ENCODE measurements around the gene SLC39A7. TPM values are rescaled to one million over a fixed set of nuclear protein-coding genes. Genes with fewer than 3 reads are reported as not detected.

SLC39A7 gene
- total and polyA plus RNA-seq, 2 of the 4 experiments (the other 2 are of a cell fraction): 135 to 208 TPM

DNA sequence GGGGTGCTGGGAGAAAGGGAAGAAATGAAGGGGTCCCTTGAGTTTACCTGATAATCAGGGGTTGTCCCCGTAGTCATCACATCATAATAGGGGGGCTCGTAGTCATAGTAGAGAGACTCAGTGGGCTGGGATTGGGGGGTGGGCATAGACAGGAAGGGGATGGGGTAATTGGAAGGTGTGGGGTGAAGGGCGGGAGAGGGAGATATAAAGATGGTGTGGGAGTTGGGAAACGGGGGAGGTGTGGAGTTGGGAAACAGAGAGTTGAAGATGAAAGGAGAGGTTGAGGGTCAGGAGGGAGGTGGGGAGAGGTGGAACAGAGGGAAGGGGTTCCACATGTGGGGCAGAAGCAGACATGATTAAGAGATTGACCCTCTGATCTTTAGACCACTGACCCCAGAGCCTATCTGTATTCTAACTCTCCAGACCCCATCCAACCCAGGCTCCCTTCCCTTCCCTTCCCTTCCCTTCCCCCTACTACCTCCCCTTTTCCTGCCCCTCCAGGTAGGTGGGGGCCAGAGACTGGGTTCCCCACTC lies 14.9 kb upstream of the SLC39A7 start:
- POLR2A ChIA-PET (ENCODE audit: unreplicated experiment): no interaction called here
- no TSS peak for BruUV-seq (replicated peaks)

More for the DNA sequence above, 14.9 kb upstream of the SLC39A7 start:
- Histone ChIP-seq H3K79me1 (ENCODE audit: low read depth in 1 of 2, low read length in 2 of 2) (no peaks in the 10 kb centered on the region), H2AFZ (replicated peaks; ENCODE audit: low read length, poor library complexity) (no peak overlapping the region), H3K4ac (ENCODE audit: low read depth, low read length) (no peak overlapping the region), H2BK15ac (ENCODE audit: low read depth, low read length) (no peak overlapping the region), H3K36me3 (ENCODE audit: control insufficient read depth, insufficient read depth, low read length) (no peaks in the 10 kb centered on the region), H4K91ac (ENCODE audit: insufficient read depth, low read depth, low read length) (no peak overlapping the region), H2BK20ac (ENCODE audit: low read depth, low read length) (no peak overlapping the region), H4K20me1 (ENCODE audit: insufficient read depth, low read length) (no peaks in the 10 kb centered on the region), H3K23ac (ENCODE audit: low read depth, low read length) (no peak overlapping the region), H4K5ac (ENCODE audit: low read depth, low read length) (no peak overlapping the region), H3K4me3 (ENCODE audit: insufficient read depth, low read depth, low read length) (no peak overlapping the region), H3K9me3 (ENCODE audit: control insufficient read depth, insufficient read depth, low read length) (no peaks in the 10 kb centered on the region), H4K8ac (ENCODE audit: low read depth in 2 of 2, low read length in 2 of 2) (no peak overlapping the region), H3K18ac (ENCODE audit: low read depth, low read length) (no peak overlapping the region), H3K9me1 (ENCODE audit: insufficient read depth, low read length) (no peaks in the 10 kb centered on the region), H2BK120ac (ENCODE audit: low read depth, low read length) (no peak overlapping the region), H3K14ac (replicated peaks; ENCODE audit: low read depth, low read length) (no peak overlapping the region), H3K9ac (ENCODE audit: low read depth, low read length) (no peak overlapping the region), H3K56ac (ENCODE audit: extremely low read depth, insufficient read depth, low read length) (no peak overlapping the region), H3K27me3 (ENCODE audit: control insufficient read depth, insufficient read depth, low read length) (peaks cover 34% of the 10 kb centered on the region), H3K27ac (ENCODE audit: insufficient read depth, low read length) (no peak overlapping the region), H3K4me2 (ENCODE audit: low read depth, low read length) (no peak overlapping the region), H2AK9ac (replicated peaks; ENCODE audit: low read depth, low read length, poor library complexity) (no peak overlapping the region), H2AK5ac (ENCODE audit: low read depth, low read length) (no peak overlapping the region), H3K4me1 (ENCODE audit: control insufficient read depth, insufficient read depth, low read length) (no peaks in the 10 kb centered on the region), H2BK5ac (ENCODE audit: low read depth, low read length, poor library complexity, severe bottlenecking) (no peak overlapping the region)
- in situ Hi-C loops (cut with MboI; ENCODE audit: low sequenced_read_pairs): no loop called here
- dilution Hi-C loops (cut with HindIII; ENCODE audit: low sequenced_read_pairs, unreplicated experiment): no loop called here
- intact Hi-C loops (cut with micrococcal nuclease): no loop called here
- ATAC-seq (ENCODE audit: low read depth): no peak
- 39 to 100% methylated on average over 2 to 3 of the region's 4 CpGs for WGBS, 2 experiments (ENCODE audit: extremely low coverage in 2 of 2, insufficient read length in 1 of 2)
- no peak for DNase-seq
- no peak for TF ChIP-seq MAZ (IDR thresholded peaks at IDR 0.05; ENCODE audit: borderline replicate concordance, low read depth, low read length)
- no peak for TF ChIP-seq RCOR1 (IDR thresholded peaks at IDR 0.05; ENCODE audit: insufficient replicate concordance, low read length)
- TF ChIP-seq CEBPB (IDR thresholded peaks at IDR 0.05; ENCODE audit: low read depth, low read length): no peak
- no peak for TF ChIP-seq RFX5 (IDR thresholded peaks at IDR 0.05; ENCODE audit: low read depth, low read length)
- TF ChIP-seq MAFK (IDR thresholded peaks at IDR 0.05; ENCODE audit: low read depth, low read length): no peak
- TF ChIP-seq BHLHE40 (IDR thresholded peaks at IDR 0.05; ENCODE audit: low read depth, low read length): no peak
- TF ChIP-seq NFE2L2 (IDR thresholded peaks at IDR 0.05; ENCODE audit: low read depth, low read length): no peak
- TF ChIP-seq CHD1 (IDR thresholded peaks at IDR 0.05; ENCODE audit: low read depth, low read length): no peak
- no peak for TF ChIP-seq FOS (IDR thresholded peaks at IDR 0.05; ENCODE audit: low read depth, low read length)
- TF ChIP-seq, protein P1, sequence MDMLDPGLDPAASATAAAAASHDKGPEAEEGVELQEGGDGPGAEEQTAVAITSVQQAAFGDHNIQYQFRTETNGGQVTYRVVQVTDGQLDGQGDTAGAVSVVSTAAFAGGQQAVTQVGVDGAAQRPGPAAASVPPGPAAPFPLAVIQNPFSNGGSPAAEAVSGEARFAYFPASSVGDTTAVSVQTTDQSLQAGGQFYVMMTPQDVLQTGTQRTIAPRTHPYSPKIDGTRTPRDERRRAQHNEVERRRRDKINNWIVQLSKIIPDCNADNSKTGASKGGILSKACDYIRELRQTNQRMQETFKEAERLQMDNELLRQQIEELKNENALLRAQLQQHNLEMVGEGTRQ (IDR thresholded peaks at IDR 0.05; ENCODE audit: low read depth, low read length): no peak
- TF ChIP-seq MXI1 (IDR thresholded peaks at IDR 0.05; ENCODE audit: borderline replicate concordance, low read depth, low read length): no peak
- TF ChIP-seq SMC3 (IDR thresholded peaks at IDR 0.05; ENCODE audit: low read depth, low read length): no peak
- TF ChIP-seq CTCF (conservative IDR thresholded peaks at IDR 0.05; ENCODE audit: low read depth, low read length): no peak
- no peak for TF ChIP-seq RAD21 (IDR thresholded peaks at IDR 0.05; ENCODE audit: low read length)
- no peak for TF ChIP-seq POLR2A (IDR thresholded peaks at IDR 0.05; ENCODE audit: low read depth, low read length)
- CTCF ChIA-PET: no interaction called here

Data from IMR-90 (cell line).